GM12801 (cell line): ENCODE results near the gene STK16.

Source experiments
- TF ChIP-seq, protein P1 (sequence below): IDR thresholded peaks from one replicate; pipeline ENCODE4 v1.5.1; 2011; ENCODE audit warnings: control low read depth; ENCODE audit not compliant: insufficient read length; ENCODE audit errors: extremely low read depth

STK16 gene

DNA sequence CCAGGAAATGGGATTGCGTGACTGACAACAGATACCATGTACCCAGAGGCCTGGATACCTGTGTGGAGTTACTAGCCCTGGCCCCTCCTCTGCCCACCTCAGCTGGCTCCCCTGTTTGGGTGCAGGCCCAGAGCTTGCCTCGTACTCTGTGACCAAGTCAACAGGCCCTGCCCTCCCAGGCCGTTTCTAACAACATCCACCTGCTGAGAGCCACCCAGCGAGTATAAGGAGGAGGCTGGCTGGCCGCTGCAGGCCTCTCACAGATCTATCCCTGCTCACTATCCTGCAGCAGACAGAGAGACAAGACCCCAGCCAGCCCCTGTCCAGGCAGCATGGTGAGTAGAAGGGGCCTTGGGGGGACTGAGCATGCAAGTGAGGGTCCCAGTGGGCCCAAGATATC lies 21.0 kb downstream of the STK16 start:
- TF ChIP-seq, protein P1, sequence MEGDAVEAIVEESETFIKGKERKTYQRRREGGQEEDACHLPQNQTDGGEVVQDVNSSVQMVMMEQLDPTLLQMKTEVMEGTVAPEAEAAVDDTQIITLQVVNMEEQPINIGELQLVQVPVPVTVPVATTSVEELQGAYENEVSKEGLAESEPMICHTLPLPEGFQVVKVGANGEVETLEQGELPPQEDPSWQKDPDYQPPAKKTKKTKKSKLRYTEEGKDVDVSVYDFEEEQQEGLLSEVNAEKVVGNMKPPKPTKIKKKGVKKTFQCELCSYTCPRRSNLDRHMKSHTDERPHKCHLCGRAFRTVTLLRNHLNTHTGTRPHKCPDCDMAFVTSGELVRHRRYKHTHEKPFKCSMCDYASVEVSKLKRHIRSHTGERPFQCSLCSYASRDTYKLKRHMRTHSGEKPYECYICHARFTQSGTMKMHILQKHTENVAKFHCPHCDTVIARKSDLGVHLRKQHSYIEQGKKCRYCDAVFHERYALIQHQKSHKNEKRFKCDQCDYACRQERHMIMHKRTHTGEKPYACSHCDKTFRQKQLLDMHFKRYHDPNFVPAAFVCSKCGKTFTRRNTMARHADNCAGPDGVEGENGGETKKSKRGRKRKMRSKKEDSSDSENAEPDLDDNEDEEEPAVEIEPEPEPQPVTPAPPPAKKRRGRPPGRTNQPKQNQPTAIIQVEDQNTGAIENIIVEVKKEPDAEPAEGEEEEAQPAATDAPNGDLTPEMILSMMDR, result no peak

- TF ChIP-seq, protein P1, result no peak
Measured at GRCh38 chr2:219266886-219267285, 21.6 kb downstream of the STK16 start.

DNA sequence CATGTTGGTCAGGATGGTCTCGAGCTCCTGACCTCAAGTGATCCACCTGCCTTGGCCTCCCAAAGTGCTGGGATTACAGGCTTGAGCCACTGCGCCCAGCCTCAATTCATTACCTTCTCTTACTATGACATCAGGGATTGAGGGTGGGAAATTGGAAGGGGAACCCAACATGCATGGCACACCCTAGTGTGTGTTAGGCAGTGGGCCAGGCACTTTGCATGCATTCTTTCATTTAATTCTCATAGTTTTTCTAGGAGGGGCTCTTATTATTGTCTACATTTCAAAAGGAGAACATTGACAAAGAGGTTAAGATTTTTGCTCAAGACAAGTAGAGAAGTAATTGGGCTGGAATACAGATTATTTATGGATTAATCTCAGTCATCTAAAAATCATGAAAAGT lies 23.0 kb downstream of the STK16 start:
- TF ChIP-seq, protein P1, result no peak

- TF ChIP-seq, protein P1, result no peak
Measured at GRCh38 chr2:219269362-219270054, 24.2 kb downstream of the STK16 start.

GRCh38 chr2:219270055-219270372 lies 24.7 kb downstream of the STK16 start:
- TF ChIP-seq, protein P1, result no peak

GRCh38 chr2:219271021-219271420 lies 25.7 kb downstream of the STK16 start:
- TF ChIP-seq, protein P1, result no peak

DNA sequence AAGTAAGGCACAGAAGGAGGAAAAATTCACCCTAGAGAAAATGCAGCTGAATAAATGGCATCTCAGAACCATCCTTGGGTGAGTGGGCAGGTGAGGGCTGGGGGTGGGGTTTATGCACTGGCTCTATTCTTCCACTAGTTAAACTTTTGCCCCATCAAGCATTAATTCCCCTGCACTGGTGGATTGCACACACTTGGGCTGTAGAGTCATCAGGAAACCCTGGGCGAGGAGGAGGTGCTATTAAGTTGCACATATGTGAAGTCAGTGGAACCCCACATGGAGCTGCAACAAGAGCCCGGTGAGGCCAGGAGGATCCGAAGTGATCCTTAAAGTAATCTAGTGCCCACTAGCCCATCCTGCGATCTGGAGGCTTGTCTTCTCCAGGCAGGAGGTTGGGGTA lies 27.1 kb downstream of the STK16 start:
- TF ChIP-seq, protein P1, result no peak
